Liver (tissue), 9 donors: ENCODE data around the gene GTPBP6. TPM values are rescaled to one million over a fixed set of nuclear protein-coding genes. Genes with fewer than 3 reads are reported as not detected.
"Not testable (repeated sequence)": the region's sequence is repeated elsewhere in the genome, so short reads cannot be mapped to it uniquely, and the experiment has no call there.

Experiments
- DNase-seq: peaks from one replicate; pipeline ENCODE4 v3.0.0-alpha.2; 2017; ENCODE audit warnings: low spot score
- H3K27ac ChIP-seq, 2 donors: one replicate each; pipeline ENCODE4 v1.7.0; 2013; ENCODE audit warnings: inconsistent platforms in 2 of 2, low read length in 2 of 2, control low read depth in 1 of 2, low read depth in 1 of 2, mild to moderate bottlenecking in 1 of 2
- H3K27me3 ChIP-seq, 4 donors: one replicate each; pipeline versions ENCODE4 v1.6.1 to v1.7.0; 2013; ENCODE audit warnings: low read length in 3 of 4, inconsistent platforms in 1 of 4, mild to moderate bottlenecking in 1 of 4, moderate library complexity in 1 of 4; ENCODE audit not compliant: control insufficient read depth in 4 of 4, insufficient read depth in 4 of 4
- H3K36me3 ChIP-seq, 4 donors: one replicate each; pipeline versions ENCODE4 v1.6.1 to v1.7.0; 2013; ENCODE audit warnings: low read length in 3 of 4, mild to moderate bottlenecking in 3 of 4, low read depth in 1 of 4, moderate library complexity in 1 of 4; ENCODE audit not compliant: control insufficient read depth in 4 of 4, insufficient read depth in 3 of 4
- H3K4me1 ChIP-seq, 4 donors: one replicate each; pipeline versions ENCODE4 v1.6.1 to v1.7.0; 2013; ENCODE audit warnings: low read length in 3 of 4, mild to moderate bottlenecking in 3 of 4, moderate library complexity in 1 of 4; ENCODE audit not compliant: control insufficient read depth in 4 of 4, insufficient read depth in 4 of 4
- H3K4me3 ChIP-seq, 3 donors: one replicate each; pipeline versions ENCODE4 v1.6.1 to v1.7.0; 2013; ENCODE audit warnings: low read length in 3 of 3, control low read depth in 1 of 3, low read depth in 1 of 3, mild to moderate bottlenecking in 1 of 3
- H3K9ac ChIP-seq, 2 donors: one replicate each; pipeline ENCODE4 v1.7.0; 2013; ENCODE audit warnings: low read length in 2 of 2, mild to moderate bottlenecking in 2 of 2, moderate library complexity in 2 of 2, control low read depth in 1 of 2, low read depth in 1 of 2
- H3K9me3 ChIP-seq, 4 donors: one replicate each; pipeline versions ENCODE4 v1.6.1 to v1.7.0; 2013; ENCODE audit warnings: low read length in 3 of 4; ENCODE audit not compliant: control insufficient read depth in 4 of 4
- ATF3 ChIP-seq: IDR thresholded peaks from 2 replicates; pipeline ENCODE4 v1.6.1; 2016; ENCODE audit warnings: antibody characterized with exemption
- FOXA1 ChIP-seq: IDR thresholded peaks from 2 replicates; pipeline ENCODE4 v1.6.1; 2016; ENCODE audit warnings: antibody characterized with exemption
- FOXA2 ChIP-seq: IDR thresholded peaks from 2 replicates; pipeline ENCODE4 v1.6.1; 2016; ENCODE audit warnings: antibody characterized with exemption
- GABPA ChIP-seq, 2 donors: IDR thresholded peaks in 1 of 2; conservative IDR thresholded peaks in 1 of 2; 2 replicates each; pipeline ENCODE4 v1.6.1; 2016; ENCODE audit warnings: antibody characterized with exemption in 2 of 2, mild to moderate bottlenecking in 1 of 2, moderate library complexity in 1 of 2
- HNF4A ChIP-seq, 2 donors: conservative IDR thresholded peaks; 2 replicates each; pipeline ENCODE4 v1.6.1; 2016; ENCODE audit warnings: antibody characterized with exemption in 2 of 2, mild to moderate bottlenecking in 2 of 2
- HNF4G ChIP-seq: IDR thresholded peaks from 2 replicates; pipeline ENCODE4 v1.6.1; 2016; ENCODE audit warnings: antibody characterized with exemption
- JUND ChIP-seq, 2 donors: IDR thresholded peaks; 2 replicates each; pipeline ENCODE4 v1.6.1; 2016; ENCODE audit warnings: antibody characterized with exemption in 2 of 2
- MAX ChIP-seq: IDR thresholded peaks from 2 replicates; pipeline ENCODE4 v1.6.1; 2016; ENCODE audit warnings: antibody characterized with exemption
- NR2F2 ChIP-seq: IDR thresholded peaks from 2 replicates; pipeline ENCODE4 v1.6.1; 2016; ENCODE audit warnings: antibody characterized with exemption
- RAD21 ChIP-seq, 2 donors: IDR thresholded peaks; 2 replicates each; pipeline ENCODE4 v1.6.1; 2016; ENCODE audit warnings: antibody characterized with exemption in 2 of 2, mild to moderate bottlenecking in 2 of 2
- REST ChIP-seq: IDR thresholded peaks from 2 replicates; pipeline ENCODE4 v1.6.1; 2016; ENCODE audit warnings: antibody characterized with exemption, mild to moderate bottlenecking
- RXRA ChIP-seq, 2 donors: IDR thresholded peaks; 2 replicates each; pipeline ENCODE4 v1.6.1; 2017 to 2018; ENCODE audit warnings: antibody characterized with exemption in 2 of 2, mild to moderate bottlenecking in 1 of 2
- SP1 ChIP-seq: IDR thresholded peaks from 2 replicates; pipeline ENCODE4 v1.6.1; 2018; ENCODE audit warnings: antibody characterized with exemption, mild to moderate bottlenecking
- YY1 ChIP-seq: IDR thresholded peaks from 2 replicates; pipeline ENCODE4 v1.6.1; 2016; ENCODE audit warnings: antibody characterized with exemption, mild to moderate bottlenecking
- ZBTB33 ChIP-seq: IDR thresholded peaks from 2 replicates; pipeline ENCODE4 v1.6.1; 2016; ENCODE audit warnings: antibody characterized with exemption
- WGBS: extraction: QIAGEN DNeasy Blood & Tissue Kit; methylation state at CpG from one replicate; pipeline ENCODE4 v1.1.7; 2013; 5-methylcytosine and 5-hydroxymethylcytosine counted together
- polyA plus RNA-seq, 2 donors: library from polyadenylated mRNA; stranded (reverse) in 1 of 2; unstranded in 1 of 2; fragments of 200-250 nt in 1 of 2; fragments of >200 nt in 1 of 2; fragmentation: Nextera tagmentation in 1 of 2; extraction: Ambion mirVana in 1 of 2; gene quantifications; one replicate each; pipeline versions ENCODE4 v1.2.1 to v1.2.3, GENCODE V29; 2013 to 2015
- total RNA-seq, 2 donors: library from RNA; depleted of rRNA; stranded (reverse); fragments of >200 nt; gene quantifications; one replicate each; pipeline ENCODE4 v1.2.3, GENCODE V29; 2014
- donor health status: healthy.
- donor health status: healthy.
- donor health status: healthy.
- donor health status: healthy.
- donor health status: healthy.

GTPBP6 gene
- total and polyA plus RNA-seq, 4 donors = 11.3 to 29.2 (median 16.6) TPM

GRCh38 chrX:265502-265901 is 53.1 kb downstream of the GTPBP6 start:
- Histone ChIP-seq H3K4me1 (peaks cover 6 to 24% (median 20%) of the 10 kb centered on the region in 4 donors), H3K36me3 (no peaks in the 10 kb centered on the region), H3K9me3 (no peaks in the 10 kb centered on the region), H3K9ac (no peak overlapping the region), H3K4me3 (no peak overlapping the region), H3K27ac (peak overlapping the region; percentile 69 to 83), H3K27me3 (no peaks in the 10 kb centered on the region)
- DNase-seq = no peak
- TF ChIP-seq ZBTB33 = no peak
- TF ChIP-seq RXRA (IDR thresholded peaks at IDR 0.05) = no peak
- no peak for TF ChIP-seq FOXA1
- no peak for TF ChIP-seq JUND (IDR thresholded peaks at IDR 0.05)
- TF ChIP-seq GABPA (IDR thresholded peaks at IDR 0.05 in 1 of 2, conservative IDR thresholded peaks at IDR 0.05 in 1 of 2) = no peak
- no peak for TF ChIP-seq HNF4A (conservative IDR thresholded peaks at IDR 0.05)
- no peak for TF ChIP-seq HNF4G
- TF ChIP-seq MAX = no peak
- 86% methylated on average over 8 of the region's 8 CpGs for WGBS

GRCh38 chrX:264634-265455 is 53.8 kb downstream of the GTPBP6 start:
- Histone ChIP-seq H3K4me3 (no peak overlapping the region), H3K36me3 (no peaks in the 10 kb centered on the region), H3K9me3 (no peaks in the 10 kb centered on the region), H3K27me3 (no peaks in the 10 kb centered on the region), H3K4me1 (peaks cover 6 to 24% (median 20%) of the 10 kb centered on the region in 4 donors), H3K9ac (no peak overlapping the region), H3K27ac (peak overlapping the region; percentile 69 to 83)
- TF ChIP-seq NR2F2 = no peak
- TF ChIP-seq FOXA1 = peak; percentile 80
- peak; percentile 44 for TF ChIP-seq ZBTB33
- TF ChIP-seq RAD21 (IDR thresholded peaks at IDR 0.05) = peak; percentile 27 to 35
- TF ChIP-seq ATF3 = no peak
- TF ChIP-seq SP1 = peak; percentile 80
- peak; percentile 81 for TF ChIP-seq FOXA2
- TF ChIP-seq HNF4G = no peak
- peak; percentile 70 for TF ChIP-seq YY1
- TF ChIP-seq JUND (IDR thresholded peaks at IDR 0.05) = peak in 1 of 2 donors; percentile 64
- peak; percentile 58 for TF ChIP-seq REST
- peak; percentile 95 to 98 for TF ChIP-seq RXRA (IDR thresholded peaks at IDR 0.05)
- peak; percentile 45 to 71 for TF ChIP-seq HNF4A (conservative IDR thresholded peaks at IDR 0.05)
- WGBS = 62% methylated on average over 16 of the region's 16 CpGs
- no peak for DNase-seq

GRCh38 chrX:264006-264405 is 54.6 kb downstream of the GTPBP6 start:
- H3K4me1 ChIP-seq = peaks cover 6 to 24% (median 20%) of the 10 kb centered on the region in 4 donors
- not testable (repeated sequence) for H3K9ac ChIP-seq, H3K4me3 ChIP-seq, H3K9me3 ChIP-seq, DNase-seq, H3K36me3 ChIP-seq, H3K27me3 ChIP-seq
- peak overlapping the region in 1 of 2 donors; percentile 19 for H3K27ac ChIP-seq
- 84% methylated on average over 16 of the region's 16 CpGs for WGBS
